Subcutaneous adipose tissue (tissue), 4 donors: ENCODE measurements around the gene DRAM2. TPM values are rescaled to one million over a fixed set of nuclear protein-coding genes. Genes with fewer than 3 reads are reported as not detected.

ENCODE experiments used
- CTCF ChIP-seq: fragments of 450-650 bp; IDR thresholded peaks from one replicate; pipeline ENCODE4 v1.5.1; 2016; ENCODE audit warnings: low read depth, mild to moderate bottlenecking, control low read depth, antibody characterized with exemption, moderate library complexity
- total RNA-seq, 4 donors: library from RNA; depleted of rRNA; stranded (reverse); fragments of >200 nt; gene quantifications; one replicate each; pipeline ENCODE4 v1.1.0, GENCODE V29; 2016

Gene DRAM2
- 100 to 1,000 TPM in 3 of 4 donors, 10 to 100 TPM in 1; 78.2 to 173 (median 123) TPM for total RNA-seq

- TF ChIP-seq CTCF = no peak
Observed at GRCh38 chr1:111139956-111140679, at the start of gene DRAM2, which contains the start of gene CEPT1. TSS of gene DRAM2 (minus strand) at chr1:111140093. CDS start at chr1:111131554, 8,539 bp downstream. TSS of gene CEPT1 (plus strand) at chr1:111140223. CDS start at chr1:111147715, 7,492 bp downstream.

GRCh38 chr1:111184663-111185062 lies 44.8 kb upstream of the DRAM2 start:
- no peak for TF ChIP-seq CTCF

- no peak for TF ChIP-seq CTCF
Observed at GRCh38 chr1:111183308-111184069, 43.6 kb upstream of the DRAM2 start.

- TF ChIP-seq CTCF = no peak
Observed at GRCh38 chr1:111182052-111182451, 42.2 kb upstream of the DRAM2 start.

- TF ChIP-seq CTCF = no peak
Observed at GRCh38 chr1:111179968-111180533, 40.2 kb upstream of the DRAM2 start.

- TF ChIP-seq CTCF = no peak
Observed at GRCh38 chr1:111176678-111177077, 36.8 kb upstream of the DRAM2 start.

- TF ChIP-seq CTCF = no peak
Observed at GRCh38 chr1:111175349-111175748, 35.5 kb upstream of the DRAM2 start.
